ENCODE results near the gene CDS1. TPM values are rescaled to one million over a fixed set of nuclear protein-coding genes. Genes with fewer than 3 reads are reported as not detected.

The CDS1 gene
- total and polyA plus RNA-seq, 2 donors (not counting 3 experiments of a cell fraction or from before 2014, with no cell fraction given), result 0.01 TPM; not detected in 1

DNA sequence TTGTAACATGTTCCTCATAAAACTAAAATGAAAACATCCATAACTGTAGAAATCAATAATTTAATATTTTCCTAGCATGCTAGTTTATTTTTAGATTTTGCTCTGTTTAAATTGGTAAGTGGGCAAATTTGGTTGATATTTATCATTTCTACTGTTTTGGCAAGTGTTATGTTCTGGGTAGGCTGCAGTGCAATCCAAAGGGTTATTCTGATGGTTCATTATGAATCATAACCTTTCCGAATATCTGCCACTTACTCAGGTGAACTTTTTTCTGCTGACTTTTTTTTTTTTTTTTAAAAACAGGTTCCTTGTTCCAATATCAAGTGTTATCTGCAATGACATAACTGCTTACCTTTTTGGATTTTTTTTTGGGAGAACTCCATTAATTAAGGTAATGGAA, 52.0 kb downstream of the CDS1 start:
- H3K9me1 ChIP-seq (replicated peaks; ENCODE audit: control insufficient read depth, extremely low read depth, insufficient read depth, low read length), result no peaks in the 10 kb centered on the region
- H3K79me2 ChIP-seq (ENCODE audit: control insufficient read depth, insufficient read depth, low read length), result no peaks in the 10 kb centered on the region
- no TSS peak for BruUV-seq (replicated peaks)
- peaks cover 0 to 1% of the 10 kb centered on the region in 2 experiments for H3K27me3 ChIP-seq (ENCODE audit: control insufficient read depth in 2 of 2, insufficient read depth in 2 of 2, low read length in 2 of 2)
- no peak overlapping the region for H3K4me2 ChIP-seq (ENCODE audit: insufficient read depth, low read length)
- H3K27ac ChIP-seq (ENCODE audit: insufficient read depth, low read depth, low read length), result no peak overlapping the region
- no peaks in the 10 kb centered on the region for H3K36me3 ChIP-seq (ENCODE audit: control insufficient read depth in 2 of 2, extremely low read depth in 1 of 2, insufficient read depth in 2 of 2, low read length in 2 of 2)
- no peak for FAIRE-seq
- POLR2A ChIA-PET, result no interaction called here
- no peak for DNase-seq (ENCODE audit: low read depth, low spot score)
- H4K20me1 ChIP-seq (replicated peaks; ENCODE audit: control insufficient read depth, extremely low read depth, insufficient read depth, low read length), result no peaks in the 10 kb centered on the region
- no peaks in the 10 kb centered on the region for H3K9me3 ChIP-seq (replicated peaks; ENCODE audit: control insufficient read depth, insufficient read depth, low read length)
- no peak overlapping the region for H3K9ac ChIP-seq (replicated peaks; ENCODE audit: extremely low read depth, insufficient read depth, low read length)
- TF ChIP-seq MYC (IDR thresholded peaks at IDR 0.05; ENCODE audit: low read depth, low read length), result no peak
- no peak for TF ChIP-seq JUN (IDR thresholded peaks at IDR 0.05; ENCODE audit: borderline replicate concordance, insufficient read depth, insufficient read length, low read depth)
- no peak for TF ChIP-seq POLR2AphosphoS5 (IDR thresholded peaks at IDR 0.05; ENCODE audit: insufficient read depth, low read depth, low read length)
- TF ChIP-seq GATA2 (IDR thresholded peaks at IDR 0.05; ENCODE audit: insufficient read depth, insufficient read length, low read depth, low read length), result no peak
- TF ChIP-seq EZH2 (IDR thresholded peaks at IDR 0.05; ENCODE audit: borderline replicate concordance, low read depth, low read length, severe bottlenecking), result no peak
- no peak for TF ChIP-seq FOS (IDR thresholded peaks at IDR 0.05; ENCODE audit: borderline replicate concordance, insufficient read depth, low read length)
- TF ChIP-seq POLR2A (IDR thresholded peaks at IDR 0.05; ENCODE audit: low read depth, low read length), result no peak
- TF ChIP-seq, protein P1, sequence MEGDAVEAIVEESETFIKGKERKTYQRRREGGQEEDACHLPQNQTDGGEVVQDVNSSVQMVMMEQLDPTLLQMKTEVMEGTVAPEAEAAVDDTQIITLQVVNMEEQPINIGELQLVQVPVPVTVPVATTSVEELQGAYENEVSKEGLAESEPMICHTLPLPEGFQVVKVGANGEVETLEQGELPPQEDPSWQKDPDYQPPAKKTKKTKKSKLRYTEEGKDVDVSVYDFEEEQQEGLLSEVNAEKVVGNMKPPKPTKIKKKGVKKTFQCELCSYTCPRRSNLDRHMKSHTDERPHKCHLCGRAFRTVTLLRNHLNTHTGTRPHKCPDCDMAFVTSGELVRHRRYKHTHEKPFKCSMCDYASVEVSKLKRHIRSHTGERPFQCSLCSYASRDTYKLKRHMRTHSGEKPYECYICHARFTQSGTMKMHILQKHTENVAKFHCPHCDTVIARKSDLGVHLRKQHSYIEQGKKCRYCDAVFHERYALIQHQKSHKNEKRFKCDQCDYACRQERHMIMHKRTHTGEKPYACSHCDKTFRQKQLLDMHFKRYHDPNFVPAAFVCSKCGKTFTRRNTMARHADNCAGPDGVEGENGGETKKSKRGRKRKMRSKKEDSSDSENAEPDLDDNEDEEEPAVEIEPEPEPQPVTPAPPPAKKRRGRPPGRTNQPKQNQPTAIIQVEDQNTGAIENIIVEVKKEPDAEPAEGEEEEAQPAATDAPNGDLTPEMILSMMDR (IDR thresholded peaks at IDR 0.05; ENCODE audit: extremely low read depth in 1 of 2, insufficient read depth in 1 of 2, low read depth in 1 of 2, low read length in 2 of 2), result no peak
- TF ChIP-seq MAX (IDR thresholded peaks at IDR 0.05; ENCODE audit: insufficient read depth, insufficient read length), result no peak
- dilution Hi-C loops (cut with MboI; ENCODE audit: extremely low pct_ligation_motif_present, low sequenced_read_pairs), result no loop called here
- H3K4me1 ChIP-seq (ENCODE audit: control insufficient read depth, extremely low read depth, insufficient read depth, low read length), result no peaks in the 10 kb centered on the region
- H2AFZ ChIP-seq (ENCODE audit: low read depth, low read length), result no peak overlapping the region
- intact Hi-C loops (cut with micrococcal nuclease), result no loop called here
- CTCF ChIA-PET, result interaction anchor here (1.2 kb wide), 1 partner anchor 12 kb away, joined by 5 read pairs; no protein-coding TSS in a partner anchor
- H3K4me3 ChIP-seq (replicated peaks in 1 of 3; ENCODE audit: insufficient read depth in 1 of 3, low read depth in 1 of 3, low read length in 3 of 3), result no peak overlapping the region
